ENCODE data around the gene SLC13A4.

SLC13A4 gene

DNA sequence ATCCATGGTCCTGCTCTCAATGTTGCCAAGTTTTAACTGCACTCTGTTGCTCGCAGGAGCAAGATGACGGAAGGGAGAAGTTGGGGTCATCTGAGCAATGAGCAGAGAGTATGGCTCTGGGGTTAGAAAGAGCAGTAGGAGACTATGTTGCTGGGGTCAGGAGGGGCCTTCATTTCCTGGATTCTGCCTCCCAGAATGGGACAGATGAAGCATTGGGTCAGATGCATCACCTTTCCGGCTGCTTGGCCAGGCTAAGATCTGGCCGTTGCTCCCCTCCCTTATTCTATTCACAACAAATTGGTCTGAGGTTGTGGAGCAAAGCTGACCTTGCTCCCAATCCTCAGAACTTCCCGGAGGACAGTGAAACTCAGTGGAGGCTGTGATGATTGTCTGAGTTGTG, 43.3 kb downstream of the SLC13A4 start:
- H3K4me1 ChIP-seq (ENCODE audit: low read length) = peaks cover 8% of the 10 kb centered on the region
- H3K79me2 ChIP-seq (ENCODE audit: low read length) = no peaks in the 10 kb centered on the region
- H3K27ac ChIP-seq (ENCODE audit: low read length) = no peak overlapping the region
- no peaks in the 10 kb centered on the region for H3K9me3 ChIP-seq (ENCODE audit: insufficient read depth, low read length)
- H2AFZ ChIP-seq (ENCODE audit: low read depth, low read length) = no peak overlapping the region
- H3K9ac ChIP-seq (ENCODE audit: low read length) = no peak overlapping the region
- no peaks in the 10 kb centered on the region for H4K20me1 ChIP-seq (ENCODE audit: insufficient read depth, low read length)
- no peaks in the 10 kb centered on the region for H3K27me3 ChIP-seq (ENCODE audit: low read depth, low read length)
- H3K4me2 ChIP-seq (ENCODE audit: low read length) = no peak overlapping the region
- no peak for TF ChIP-seq CTCF (IDR thresholded peaks at IDR 0.05; ENCODE audit: low read depth, low read length)
- no peak for TF ChIP-seq EZH2phosphoT487 (IDR thresholded peaks at IDR 0.05; ENCODE audit: low read depth)
- no peak overlapping the region for H3K4me3 ChIP-seq (ENCODE audit: low read length)
- no peaks in the 10 kb centered on the region for H3K36me3 ChIP-seq (replicated peaks; ENCODE audit: low read depth, low read length)

DNA sequence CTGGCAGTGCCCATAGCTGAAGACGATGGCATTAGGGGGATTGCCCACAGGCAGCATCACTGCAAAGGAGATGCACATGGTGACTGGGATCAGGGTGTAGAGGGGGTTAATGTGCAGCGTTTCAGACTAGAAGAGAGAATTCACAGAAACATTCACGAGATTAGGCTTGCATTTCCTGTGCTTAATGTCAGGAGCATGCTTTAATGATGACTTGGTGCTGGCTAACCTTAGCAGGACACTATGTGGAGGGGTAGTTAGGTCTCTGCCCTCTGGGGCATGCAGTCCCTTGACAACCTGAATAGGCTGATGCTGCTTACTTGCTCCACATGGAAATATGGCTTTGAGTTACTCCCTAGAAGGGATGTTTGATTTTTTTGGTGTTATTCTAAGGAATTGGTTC, 43.9 kb downstream of the SLC13A4 start:
- no peak overlapping the region for H3K9ac ChIP-seq (ENCODE audit: low read length)
- H2AFZ ChIP-seq (ENCODE audit: low read depth, low read length) = no peak overlapping the region
- H3K4me1 ChIP-seq (ENCODE audit: low read length) = peaks cover 8% of the 10 kb centered on the region
- H3K79me2 ChIP-seq (ENCODE audit: low read length) = no peaks in the 10 kb centered on the region
- no peak overlapping the region for H3K4me2 ChIP-seq (ENCODE audit: low read length)
- no peak overlapping the region for H3K27ac ChIP-seq (ENCODE audit: low read length)
- no peaks in the 10 kb centered on the region for H3K27me3 ChIP-seq (ENCODE audit: low read depth, low read length)
- H3K4me3 ChIP-seq (ENCODE audit: low read length) = no peak overlapping the region
- TF ChIP-seq CTCF (IDR thresholded peaks at IDR 0.05; ENCODE audit: low read depth, low read length) (no peak), EZH2phosphoT487 (IDR thresholded peaks at IDR 0.05; ENCODE audit: low read depth) (no peak)
- no peaks in the 10 kb centered on the region for H4K20me1 ChIP-seq (ENCODE audit: insufficient read depth, low read length)
- H3K9me3 ChIP-seq (ENCODE audit: insufficient read depth, low read length) = no peaks in the 10 kb centered on the region
- no peaks in the 10 kb centered on the region for H3K36me3 ChIP-seq (replicated peaks; ENCODE audit: low read depth, low read length)

- H2AFZ ChIP-seq (ENCODE audit: low read depth, low read length) = no peak overlapping the region
- no peaks in the 10 kb centered on the region for H3K9me3 ChIP-seq (ENCODE audit: insufficient read depth, low read length)
- no peak overlapping the region for H3K9ac ChIP-seq (ENCODE audit: low read length)
- no peaks in the 10 kb centered on the region for H4K20me1 ChIP-seq (ENCODE audit: insufficient read depth, low read length)
- no peaks in the 10 kb centered on the region for H3K27me3 ChIP-seq (ENCODE audit: low read depth, low read length)
- no peak overlapping the region for H3K4me3 ChIP-seq (ENCODE audit: low read length)
- H3K27ac ChIP-seq (ENCODE audit: low read length) = no peak overlapping the region
- H3K79me2 ChIP-seq (ENCODE audit: low read length) = no peaks in the 10 kb centered on the region
- TF ChIP-seq EZH2phosphoT487 (IDR thresholded peaks at IDR 0.05; ENCODE audit: low read depth) = no peak
- no peak for TF ChIP-seq CTCF (IDR thresholded peaks at IDR 0.05; ENCODE audit: low read depth, low read length)
- no peaks in the 10 kb centered on the region for H3K36me3 ChIP-seq (replicated peaks; ENCODE audit: low read depth, low read length)
- H3K4me2 ChIP-seq (ENCODE audit: low read length) = no peak overlapping the region
- H3K4me1 ChIP-seq (ENCODE audit: low read length) = peaks cover 8% of the 10 kb centered on the region
Measured at GRCh38 chr7:135683609-135684008, 44.4 kb downstream of the SLC13A4 start.

GRCh38 chr7:135682191-135682590, 45.8 kb downstream of the SLC13A4 start:
- H3K79me2 ChIP-seq (ENCODE audit: low read length) = no peaks in the 10 kb centered on the region
- H3K9ac ChIP-seq (ENCODE audit: low read length) = no peak overlapping the region
- H3K4me2 ChIP-seq (ENCODE audit: low read length) = no peak overlapping the region
- no peak overlapping the region for H2AFZ ChIP-seq (ENCODE audit: low read depth, low read length)
- no peak overlapping the region for H3K4me3 ChIP-seq (ENCODE audit: low read length)
- peaks cover 16% of the 10 kb centered on the region for H3K4me1 ChIP-seq (ENCODE audit: low read length)
- peaks cover 2% of the 10 kb centered on the region for H3K36me3 ChIP-seq (replicated peaks; ENCODE audit: low read depth, low read length)
- no peaks in the 10 kb centered on the region for H3K27me3 ChIP-seq (ENCODE audit: low read depth, low read length)
- H3K27ac ChIP-seq (ENCODE audit: low read length) = no peak overlapping the region
- H4K20me1 ChIP-seq (ENCODE audit: insufficient read depth, low read length) = no peaks in the 10 kb centered on the region
- no peaks in the 10 kb centered on the region for H3K9me3 ChIP-seq (ENCODE audit: insufficient read depth, low read length)
- TF ChIP-seq EZH2phosphoT487 (IDR thresholded peaks at IDR 0.05; ENCODE audit: low read depth) (no peak), CTCF (IDR thresholded peaks at IDR 0.05; ENCODE audit: low read depth, low read length) (no peak)

All from OCI-LY3 (cell line).